Chondrocyte (in vitro differentiated cells): Measurements from ENCODE around the gene FRMPD4. TPM values are rescaled to one million over a fixed set of nuclear protein-coding genes. Genes with fewer than 3 reads are reported as not detected.

Experiments used
- DNase-seq: peaks from one replicate; pipeline ENCODE4 v3.0.0; 2021; ENCODE audit warnings: mixed read lengths, low spot score
- H3K27ac Mint-ChIP-seq: one replicate; pipeline ENCODE4 v1.8.0; 2021; ENCODE audit warnings: mild to moderate bottlenecking, moderate library complexity, mixed read lengths; ENCODE audit not compliant: unreplicated experiment
- H3K27me3 Mint-ChIP-seq: 2 replicates; pipeline ENCODE4 v1.8.0; 2021; ENCODE audit warnings: low read depth, mixed read lengths
- H3K36me3 Mint-ChIP-seq: 2 replicates; pipeline ENCODE4 v1.8.0; 2021; ENCODE audit warnings: low read depth, mixed read lengths
- H3K4me1 Mint-ChIP-seq: 2 replicates; pipeline ENCODE4 v1.8.0; 2021; ENCODE audit warnings: low read depth, mild to moderate bottlenecking, mixed read lengths
- H3K4me3 Mint-ChIP-seq: one replicate; pipeline ENCODE4 v1.8.0; 2021; ENCODE audit warnings: mild to moderate bottlenecking, moderate library complexity, mixed read lengths; ENCODE audit not compliant: unreplicated experiment
- H3K9me3 Mint-ChIP-seq: 2 replicates; pipeline ENCODE4 v1.8.0; 2021; ENCODE audit warnings: low read depth, mixed read lengths
- CTCF ChIP-seq: fragments of 200-600 bp; sonication (generic); IDR thresholded peaks from 2 replicates; pipeline ENCODE4 v1.5.0; 2021; ENCODE audit warnings: antibody characterized with exemption, mild to moderate bottlenecking, moderate library complexity
- total RNA-seq: library from RNA; stranded (reverse); gene quantifications from 3 replicates; pipeline ENCODE4 v1.2.1, GENCODE V29; 2021

The FRMPD4 gene
- total RNA-seq, 1 donor from 2014 or later: 0.10 TPM

GRCh38 chrX:12423346-12423745 is 285.1 kb downstream of the FRMPD4 start:
- DNase-seq: no peak
- Mint-ChIP-seq H3K36me3 (no peaks in the 10 kb centered on the region), H3K27me3 (no peaks in the 10 kb centered on the region), H3K27ac (no peak overlapping the region), H3K4me3 (no peak overlapping the region), H3K9me3 (peaks cover 17% of the 10 kb centered on the region), H3K4me1 (peaks cover 13% of the 10 kb centered on the region)
- no peak for TF ChIP-seq CTCF

- Mint-ChIP-seq H3K9me3 (peaks cover 13% of the 10 kb centered on the region), H3K27ac (no peak overlapping the region), H3K4me3 (no peak overlapping the region), H3K4me1 (peaks cover 13% of the 10 kb centered on the region), H3K36me3 (no peaks in the 10 kb centered on the region), H3K27me3 (no peaks in the 10 kb centered on the region)
- TF ChIP-seq CTCF: no peak
- DNase-seq: no peak
Observed at GRCh38 chrX:12425496-12425895, 287.2 kb downstream of the FRMPD4 start.

GRCh38 chrX:12426420-12426819 is 288.1 kb downstream of the FRMPD4 start:
- Mint-ChIP-seq H3K9me3 (peaks cover 11% of the 10 kb centered on the region), H3K4me3 (no peak overlapping the region)
- no peak for TF ChIP-seq CTCF

GRCh38 chrX:12434493-12434892 is 296.2 kb downstream of the FRMPD4 start:
- no peak for DNase-seq
- H3K9me3 Mint-ChIP-seq: peaks cover 4% of the 10 kb centered on the region
- no peak overlapping the region for H3K27ac Mint-ChIP-seq

More at GRCh38 chrX:12426420-12426819, 288.1 kb downstream of the FRMPD4 start:
- no peak for DNase-seq
- Mint-ChIP-seq H3K27me3 (no peaks in the 10 kb centered on the region), H3K27ac (no peak overlapping the region), H3K4me1 (peaks cover 12% of the 10 kb centered on the region), H3K36me3 (no peaks in the 10 kb centered on the region)

GRCh38 chrX:12439416-12439815 is 301.1 kb downstream of the FRMPD4 start:
- Mint-ChIP-seq H3K27ac (no peak overlapping the region), H3K36me3 (no peaks in the 10 kb centered on the region), H3K9me3 (peaks cover 9% of the 10 kb centered on the region), H3K4me1 (peaks cover 11% of the 10 kb centered on the region), H3K27me3 (peaks cover 4% of the 10 kb centered on the region), H3K4me3 (no peak overlapping the region)
- DNase-seq: no peak
- no peak for TF ChIP-seq CTCF

More at GRCh38 chrX:12434493-12434892, 296.2 kb downstream of the FRMPD4 start:
- no peaks in the 10 kb centered on the region for H3K4me1 Mint-ChIP-seq
- H3K27me3 Mint-ChIP-seq: peaks cover 4% of the 10 kb centered on the region
- no peaks in the 10 kb centered on the region for H3K36me3 Mint-ChIP-seq
- no peak for TF ChIP-seq CTCF
- no peak overlapping the region for H3K4me3 Mint-ChIP-seq
